AG04449 (cell line): Measurements from ENCODE around the gene WDFY4.

ENCODE experiments used
- CTCF ChIA-PET: fragments of 350-600 bp; formaldehyde crosslinking; extraction: SDS; loops from one replicate; lab custom pipeline; 2021; ENCODE audit warnings: antibody characterized with exemption; lab: Yijun Ruan, JAX
- POLR2A ChIA-PET: fragments of 400-600, 350-600 bp; formaldehyde crosslinking; extraction: SDS; loops from one replicate; lab custom pipeline; 2020; ENCODE audit warnings: antibody characterized with exemption, inconsistent platforms; lab: Yijun Ruan, JAX
- DNase-seq: peaks from one replicate; pipeline ENCODE4 v3.0.0-alpha.2; 2010; ENCODE audit warnings: low read depth, low spot score
- H3K4me3 ChIP-seq: 2 replicates; pipeline ENCODE4 v1.5.1; 2011; ENCODE audit warnings: low read depth, mild to moderate bottlenecking, control low read depth, low read length
- CTCF ChIP-seq: IDR thresholded peaks from one replicate; pipeline ENCODE4 v1.5.1; 2011; ENCODE audit warnings: mild to moderate bottlenecking, moderate library complexity, low read length, control low read depth, inconsistent platforms; ENCODE audit not compliant: insufficient read depth; ENCODE audit errors: missing control alignments

Gene WDFY4

GRCh38 chr10:48682265-48682664, 2.4 kb upstream of the WDFY4 start:
- ChIA-PET CTCF (no interaction called here), POLR2A (interaction anchor here (0.7 kb wide), 1 partner anchor 75 kb away, joined by 3 read pairs; no protein-coding TSS in a partner anchor)
- H3K4me3 ChIP-seq, result no peak overlapping the region
- no peak for DNase-seq
- TF ChIP-seq CTCF, result no peak

GRCh38 chr10:48683424-48683823, 1.2 kb upstream of the WDFY4 start:
- DNase-seq, result no peak
- no peak overlapping the region for H3K4me3 ChIP-seq
- POLR2A ChIA-PET, result no interaction called here
- CTCF ChIA-PET, result no interaction called here
- TF ChIP-seq CTCF, result no peak

- POLR2A ChIA-PET, result no interaction called here
- CTCF ChIA-PET, result no interaction called here
- TF ChIP-seq CTCF, result no peak
- H3K4me3 ChIP-seq, result no peak overlapping the region
- no peak for DNase-seq
Measured at GRCh38 chr10:48683868-48684267, 805 bp upstream of the WDFY4 start.

- no peak overlapping the region for H3K4me3 ChIP-seq
- ChIA-PET CTCF (no interaction called here), POLR2A (no interaction called here)
- TF ChIP-seq CTCF, result no peak
- DNase-seq, result no peak
Measured at GRCh38 chr10:48684463-48684791, 246 bp upstream of the WDFY4 start.

GRCh38 chr10:48685731-48686130, 1.1 kb downstream of the WDFY4 start:
- CTCF ChIA-PET, result no interaction called here
- POLR2A ChIA-PET, result no interaction called here
- no peak for TF ChIP-seq CTCF
- no peak overlapping the region for H3K4me3 ChIP-seq
- no peak for DNase-seq

- TF ChIP-seq CTCF, result no peak
- ChIA-PET CTCF (no interaction called here), POLR2A (no interaction called here)
- no peak for DNase-seq
- H3K4me3 ChIP-seq, result no peak overlapping the region
Measured at GRCh38 chr10:48690791-48691660, 6.4 kb downstream of the WDFY4 start.
